ENCODE data around the gene SLC1A6.
"Not testable (repeated sequence)": the region's sequence is repeated elsewhere in the genome, so short reads cannot be mapped to it uniquely, and the experiment has no call there.

SLC1A6 gene

DNA sequence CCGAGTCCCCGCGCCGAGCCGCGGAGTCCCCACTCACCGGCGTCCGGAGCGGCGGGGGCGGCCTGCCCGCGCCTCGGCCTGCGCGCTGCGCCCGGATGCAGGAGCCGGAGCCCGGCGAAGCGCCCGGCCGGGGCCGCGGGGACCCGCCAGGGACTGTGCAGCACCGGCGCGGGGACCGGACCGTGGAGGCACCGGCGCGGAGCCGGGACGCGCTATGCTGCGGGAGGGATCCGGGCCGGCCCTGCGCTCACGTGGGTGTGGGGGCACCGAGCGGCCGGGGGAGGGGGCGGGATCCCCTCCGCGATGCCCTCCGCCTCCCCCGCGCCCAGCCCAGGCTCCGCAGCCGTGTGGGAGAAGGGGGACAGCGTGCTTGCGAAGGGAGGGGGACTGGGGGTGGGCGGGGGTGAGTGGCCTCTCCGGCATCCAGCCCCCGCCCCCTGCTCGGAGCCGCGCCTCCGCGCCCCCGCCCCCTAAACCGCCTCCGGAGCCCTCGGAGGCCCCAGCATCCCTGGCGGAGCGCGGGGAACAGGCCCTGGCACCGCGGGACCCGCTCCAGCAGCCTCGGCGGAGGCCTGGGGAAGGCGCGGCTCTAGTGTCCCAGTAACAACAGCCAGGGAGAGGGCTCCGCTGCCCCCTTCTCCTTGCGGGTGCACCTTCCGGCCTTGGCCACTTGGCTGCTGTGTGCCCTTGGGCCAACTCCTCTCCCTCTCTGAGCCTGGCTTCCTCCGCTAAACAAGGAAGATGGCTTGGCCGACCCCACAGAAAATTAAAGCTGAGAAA lies at the start of gene SLC1A6:
Gene SLC1A6, minus strand, starts transcription at position 389 of the 780 bp plus-strand sequence. CDS start 6,954 bp downstream, outside the sequence.
- TF ChIP-seq CTCF (IDR thresholded peaks at IDR 0.05) = no peak
- Histone ChIP-seq H3K27ac (no peak within 1 kb of the TSS), H3K9me3 (no peaks in the 10 kb centered on the region), H3K27me3 (peaks cover 75% of the 10 kb centered on the region), H3K4me1 (ENCODE audit: control insufficient read depth in 1 of 2, insufficient read depth in 1 of 2, low read depth in 1 of 2, low read length in 1 of 2) (no peaks in the 10 kb centered on the region), H3K36me3 (no peaks in the 10 kb centered on the region), H3K4me3 (ENCODE audit: low read depth in 1 of 2, low read length in 1 of 2) (no peak within 1 kb of the TSS)

- H3K27ac ChIP-seq = no peak overlapping the region
- H3K36me3 ChIP-seq = no peaks in the 10 kb centered on the region
- H3K27me3 ChIP-seq = peaks cover 17% of the 10 kb centered on the region
- H3K9me3 ChIP-seq = no peaks in the 10 kb centered on the region
- no peaks in the 10 kb centered on the region for H3K4me1 ChIP-seq (ENCODE audit: control insufficient read depth in 1 of 2, insufficient read depth in 1 of 2, low read depth in 1 of 2, low read length in 1 of 2)
- no peak for TF ChIP-seq CTCF (IDR thresholded peaks at IDR 0.05)
- H3K4me3 ChIP-seq (ENCODE audit: low read depth in 1 of 2, low read length in 1 of 2) = no peak overlapping the region
Measured at GRCh38 chr19:15028490-15028889, 48.8 kb upstream of the SLC1A6 start.

DNA sequence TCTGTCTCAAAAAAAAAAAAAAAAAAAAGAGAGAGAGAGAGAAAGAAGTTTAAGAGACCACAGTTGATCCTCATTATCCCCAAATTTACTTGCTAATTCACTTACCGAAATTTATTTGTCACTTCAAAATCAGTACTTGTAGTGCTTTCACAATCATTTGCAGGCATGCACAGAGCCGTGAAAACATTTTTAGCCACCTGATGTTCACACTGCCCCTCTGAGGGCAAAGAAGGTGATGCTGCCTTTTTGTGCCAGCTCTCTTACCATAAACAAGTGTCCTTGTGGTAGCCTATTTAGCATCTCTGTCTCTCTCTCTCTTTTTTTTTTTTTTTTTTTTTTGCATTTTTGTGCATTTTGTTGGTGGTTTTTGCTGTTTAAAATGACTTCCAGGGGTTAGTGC lies 45.6 kb upstream of the SLC1A6 start:
- H3K27ac ChIP-seq = no peak overlapping the region
- H3K4me3 ChIP-seq (ENCODE audit: low read depth in 1 of 2, low read length in 1 of 2) = no peak overlapping the region
- H3K9me3 ChIP-seq = no peaks in the 10 kb centered on the region
- no peak for TF ChIP-seq CTCF (IDR thresholded peaks at IDR 0.05)
- H3K36me3 ChIP-seq = no peaks in the 10 kb centered on the region
- H3K4me1 ChIP-seq (ENCODE audit: control insufficient read depth in 1 of 2, insufficient read depth in 1 of 2, low read depth in 1 of 2, low read length in 1 of 2) = no peaks in the 10 kb centered on the region
- peaks cover 41% of the 10 kb centered on the region for H3K27me3 ChIP-seq

- Histone ChIP-seq H3K9me3 (no peaks in the 10 kb centered on the region), H3K36me3 (no peaks in the 10 kb centered on the region), H3K27me3 (peaks cover 50% of the 10 kb centered on the region), H3K27ac (no peak overlapping the region), H3K4me3 (ENCODE audit: low read depth in 1 of 2, low read length in 1 of 2) (no peak overlapping the region), H3K4me1 (ENCODE audit: control insufficient read depth in 1 of 2, insufficient read depth in 1 of 2, low read depth in 1 of 2, low read length in 1 of 2) (no peaks in the 10 kb centered on the region)
- no peak for TF ChIP-seq CTCF (IDR thresholded peaks at IDR 0.05)
Measured at GRCh38 chr19:15022752-15023151, 43.1 kb upstream of the SLC1A6 start.

DNA sequence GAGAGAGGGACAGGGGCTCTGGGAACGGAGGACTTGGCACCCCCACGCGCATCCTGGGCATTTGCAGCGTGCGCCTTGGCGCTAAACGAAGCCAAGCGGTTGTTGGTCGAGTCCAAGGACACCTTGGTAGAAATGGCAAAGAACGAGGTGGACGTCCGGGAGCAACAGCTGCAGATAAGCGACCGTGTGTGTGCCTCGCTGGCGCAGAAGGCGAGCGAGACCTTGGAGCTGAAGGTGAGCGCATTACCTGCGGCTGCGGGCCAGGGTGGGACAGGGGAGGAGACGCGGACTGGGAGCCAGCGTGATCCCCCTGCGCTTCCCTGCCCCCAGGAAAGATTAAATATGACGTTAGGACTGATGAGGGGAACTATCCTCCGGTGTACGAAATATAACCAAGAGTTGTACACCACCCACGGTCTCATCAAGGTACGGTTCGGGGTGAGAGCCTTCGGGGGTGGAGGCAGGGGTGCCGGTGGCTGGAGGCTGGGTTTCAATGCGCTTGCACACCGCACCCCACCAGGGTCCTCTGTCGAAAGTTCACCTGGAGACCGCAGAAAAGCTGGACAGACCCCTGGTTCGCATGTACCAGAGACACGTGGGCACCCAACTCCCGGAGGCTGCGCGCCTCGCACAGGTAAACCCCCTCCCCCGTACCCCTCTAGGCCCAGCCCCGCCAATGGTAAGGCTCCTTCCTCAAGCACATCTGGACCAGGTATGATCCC lies 41.8 kb upstream of the SLC1A6 start:
- Histone ChIP-seq H3K4me3 (ENCODE audit: low read depth in 1 of 2, low read length in 1 of 2) (no peak overlapping the region), H3K9me3 (no peaks in the 10 kb centered on the region), H3K27me3 (peaks cover 63% of the 10 kb centered on the region), H3K36me3 (no peaks in the 10 kb centered on the region), H3K27ac (no peak overlapping the region), H3K4me1 (ENCODE audit: control insufficient read depth in 1 of 2, insufficient read depth in 1 of 2, low read depth in 1 of 2, low read length in 1 of 2) (no peaks in the 10 kb centered on the region)
- no peak for TF ChIP-seq CTCF (IDR thresholded peaks at IDR 0.05)

DNA sequence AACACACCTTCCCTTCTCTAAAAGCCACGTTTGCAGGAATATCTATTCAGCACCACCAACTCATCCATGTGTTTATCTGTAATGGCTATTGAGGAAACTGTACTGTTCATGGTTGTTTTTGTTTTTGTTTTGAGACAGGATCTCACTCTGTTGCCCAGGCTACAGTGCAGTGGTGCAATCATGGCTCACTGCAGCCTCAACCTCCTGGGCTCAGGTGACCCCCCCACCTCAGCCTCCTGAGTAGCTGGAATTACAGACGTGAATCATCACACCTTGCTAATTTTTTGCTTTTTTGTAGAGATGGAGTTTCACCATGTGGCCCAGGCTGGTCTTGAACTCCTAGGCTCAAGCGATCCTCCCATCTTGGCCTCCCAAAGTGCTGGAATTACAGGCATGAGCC lies 39.2 kb upstream of the SLC1A6 start:
- H3K27me3 ChIP-seq = peaks cover 61% of the 10 kb centered on the region
- not testable (repeated sequence) for H3K27ac ChIP-seq

More for the DNA sequence above, 39.2 kb upstream of the SLC1A6 start:
- H3K36me3 ChIP-seq; H3K4me3 ChIP-seq (ENCODE audit: low read depth in 1 of 2, low read length in 1 of 2); H3K9me3 ChIP-seq; H3K4me1 ChIP-seq (ENCODE audit: control insufficient read depth in 1 of 2, insufficient read depth in 1 of 2, low read depth in 1 of 2, low read length in 1 of 2): not testable (repeated sequence)
